HG03139 (cell line): Measurements from ENCODE around the gene RETREG2.
"Not testable (repeated sequence)": the region's sequence is repeated elsewhere in the genome, so short reads cannot be mapped to it uniquely, and the experiment has no call there.

ENCODE experiments used
- ATAC-seq: cut with Tn5 transposase; IDR thresholded peaks from one replicate; pipeline ENCODE4 v1.9.1; 2021; ENCODE audit not compliant: unreplicated experiment

The RETREG2 gene

DNA sequence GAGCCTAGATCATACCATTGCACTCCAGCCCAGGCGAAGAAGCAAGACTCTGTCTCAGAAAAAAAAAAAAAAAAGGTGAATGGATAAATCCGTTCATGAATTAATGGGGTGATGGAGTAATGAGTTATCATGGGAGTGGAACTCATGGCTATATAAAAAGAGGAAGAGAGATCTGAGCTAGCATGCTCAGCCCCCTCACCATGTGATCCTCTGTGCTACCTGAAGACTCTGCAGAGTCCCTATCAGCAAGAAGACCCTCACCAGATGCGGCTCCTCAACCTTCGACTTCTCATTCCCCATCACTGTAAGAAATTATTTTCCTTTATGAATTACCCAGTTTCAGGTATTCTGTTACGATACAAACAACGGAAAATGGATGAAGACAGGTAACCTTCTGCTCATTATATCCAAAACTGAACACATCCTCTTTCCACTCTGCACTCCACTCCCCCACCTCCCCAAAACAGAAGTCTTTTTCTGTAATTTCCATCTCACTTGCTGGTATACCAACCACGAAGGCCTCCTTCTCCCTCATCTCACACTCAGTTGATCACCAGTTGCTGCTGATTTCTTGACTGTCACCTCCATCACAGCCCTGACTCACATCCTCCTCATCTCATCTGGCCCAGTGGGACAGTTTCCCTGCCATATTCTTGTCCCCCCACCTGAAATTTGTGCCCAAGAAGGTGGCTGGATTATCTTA, 8.8 kb downstream of the RETREG2 start:
- ATAC-seq: no peak

DNA sequence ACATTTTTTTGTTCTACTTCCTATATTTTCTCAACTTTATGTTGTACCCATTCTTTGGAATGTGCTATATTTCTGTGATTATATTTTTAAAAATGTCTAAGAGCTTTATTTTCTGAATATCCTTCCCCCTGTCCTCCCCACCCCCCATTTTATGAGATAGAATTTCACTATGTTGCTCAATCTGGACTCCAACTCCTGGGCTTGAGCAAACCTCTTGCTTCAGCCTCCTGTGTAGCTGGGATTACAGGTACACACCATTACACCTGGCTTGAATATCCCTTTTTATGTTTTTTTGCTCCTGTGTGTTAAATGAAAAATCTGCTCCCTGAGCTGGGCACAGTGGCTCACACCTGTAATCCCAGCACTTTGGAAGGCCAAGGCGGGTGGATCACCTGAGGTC, 19.3 kb downstream of the RETREG2 start:
- ATAC-seq: no peak

DNA sequence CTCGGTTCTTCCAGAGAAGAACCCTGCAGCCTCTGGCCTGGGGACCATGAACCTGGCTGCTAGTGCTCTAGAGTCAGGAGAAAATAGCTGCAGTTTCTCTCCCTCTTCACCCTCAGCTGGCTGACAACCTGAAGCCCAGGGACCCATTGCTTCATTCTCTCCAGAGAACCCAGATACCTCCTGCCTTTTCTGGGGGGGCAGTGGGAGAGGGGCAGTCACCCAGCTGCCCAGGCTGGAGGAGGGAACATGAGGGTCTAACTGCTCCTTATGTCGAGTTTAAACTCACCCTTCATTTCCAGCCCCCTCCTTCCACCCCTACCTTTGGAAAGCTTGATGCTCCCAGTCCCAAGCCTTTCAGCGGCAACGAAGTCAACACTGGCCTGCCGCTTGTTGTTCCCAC, 20.9 kb downstream of the RETREG2 start:
- ATAC-seq: no peak

DNA sequence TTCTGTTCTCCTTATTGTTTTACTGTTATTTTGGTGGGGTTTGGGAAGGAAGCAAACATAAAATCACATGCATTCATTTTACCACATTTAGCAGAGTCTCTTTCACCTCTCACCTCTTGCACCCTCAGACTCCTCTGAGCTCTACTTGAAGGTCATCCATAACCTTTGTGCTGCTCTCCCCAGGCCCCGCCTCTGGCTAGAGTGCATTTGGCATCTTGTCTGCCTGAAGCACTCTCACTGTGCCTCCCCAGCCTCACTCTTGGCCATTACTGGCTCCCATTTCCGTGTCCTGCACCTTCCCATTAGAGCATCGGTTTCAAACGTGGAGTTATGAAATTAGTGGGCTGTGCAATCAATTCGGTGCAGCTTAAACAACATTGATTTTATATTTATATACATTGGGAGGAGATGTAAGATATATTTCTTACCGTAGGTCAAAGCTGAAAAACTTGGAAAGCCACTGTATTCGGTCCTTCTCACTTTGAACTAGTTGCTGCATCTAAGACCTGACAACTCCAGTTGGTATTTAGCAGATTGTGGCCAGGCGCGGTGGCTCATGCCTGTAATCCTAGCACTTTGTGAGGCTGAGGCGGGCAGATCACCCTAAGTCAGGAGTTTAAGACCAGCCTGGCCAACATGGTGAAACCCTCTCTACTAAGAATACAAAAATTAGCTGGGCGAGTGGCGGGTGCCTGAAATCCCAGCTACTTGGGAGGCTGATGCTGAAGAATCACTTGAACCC, 21.6 kb downstream of the RETREG2 start:
- no peak for ATAC-seq

DNA sequence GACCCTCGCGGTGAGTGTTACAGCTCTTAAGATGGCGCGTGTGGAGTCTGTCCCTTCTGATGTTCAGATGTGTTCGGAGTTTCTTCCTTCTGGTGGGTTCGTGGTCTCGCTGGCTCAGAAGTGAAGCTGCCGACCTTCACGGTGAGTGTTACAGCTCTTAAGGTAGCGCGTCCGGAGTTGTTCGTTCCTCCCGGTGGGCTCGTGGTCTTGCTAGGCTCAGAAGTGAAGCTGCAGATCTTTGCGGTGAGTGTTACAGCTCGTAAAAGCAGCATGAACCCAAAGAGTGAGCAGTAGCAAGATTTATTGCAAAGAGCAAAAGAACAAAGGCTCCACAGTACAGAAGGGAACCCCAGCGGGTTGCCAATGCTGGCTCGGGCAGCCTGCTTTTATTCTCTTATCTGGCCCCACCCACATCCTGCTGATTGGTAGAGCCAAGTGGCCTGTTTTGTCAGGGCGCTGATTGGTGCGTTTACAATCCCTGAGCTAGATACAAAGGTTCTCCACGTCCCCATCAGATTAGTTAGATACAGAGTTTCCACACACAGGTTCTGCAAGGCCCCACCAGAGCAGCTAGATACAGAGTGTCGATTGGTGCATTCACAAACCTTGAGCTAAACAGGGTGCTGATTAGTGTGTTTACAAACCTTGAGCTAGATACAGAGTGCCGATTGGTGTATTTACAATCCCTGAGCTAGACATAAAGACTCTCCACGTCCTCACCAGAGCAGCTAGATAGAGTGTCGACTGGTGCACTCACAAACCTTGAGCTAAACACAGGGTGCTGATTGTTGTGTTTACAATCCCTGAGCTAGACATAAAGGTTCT, 22.6 kb downstream of the RETREG2 start:
- not testable (repeated sequence) for ATAC-seq

DNA sequence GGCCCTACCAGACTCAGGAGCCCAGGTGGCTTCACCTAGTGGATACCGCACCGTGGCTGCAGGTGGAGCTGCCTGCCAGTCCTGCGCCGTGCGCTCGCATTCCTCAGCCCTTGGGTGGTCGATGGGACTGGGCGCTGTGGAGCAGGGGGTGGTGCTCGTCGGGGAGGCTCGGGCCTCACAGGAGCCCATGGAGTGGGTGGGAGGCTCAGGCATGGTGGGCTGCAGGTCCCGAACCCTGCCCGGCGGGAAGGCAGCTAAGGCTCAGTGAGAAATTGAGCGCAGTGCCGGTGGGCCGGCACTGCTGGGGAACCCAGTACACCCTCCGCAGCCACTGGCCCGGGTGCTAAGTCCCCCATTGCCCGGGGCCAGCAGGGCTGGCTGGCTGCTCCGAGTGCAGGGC, 23.3 kb downstream of the RETREG2 start:
- ATAC-seq: not testable (repeated sequence)

DNA sequence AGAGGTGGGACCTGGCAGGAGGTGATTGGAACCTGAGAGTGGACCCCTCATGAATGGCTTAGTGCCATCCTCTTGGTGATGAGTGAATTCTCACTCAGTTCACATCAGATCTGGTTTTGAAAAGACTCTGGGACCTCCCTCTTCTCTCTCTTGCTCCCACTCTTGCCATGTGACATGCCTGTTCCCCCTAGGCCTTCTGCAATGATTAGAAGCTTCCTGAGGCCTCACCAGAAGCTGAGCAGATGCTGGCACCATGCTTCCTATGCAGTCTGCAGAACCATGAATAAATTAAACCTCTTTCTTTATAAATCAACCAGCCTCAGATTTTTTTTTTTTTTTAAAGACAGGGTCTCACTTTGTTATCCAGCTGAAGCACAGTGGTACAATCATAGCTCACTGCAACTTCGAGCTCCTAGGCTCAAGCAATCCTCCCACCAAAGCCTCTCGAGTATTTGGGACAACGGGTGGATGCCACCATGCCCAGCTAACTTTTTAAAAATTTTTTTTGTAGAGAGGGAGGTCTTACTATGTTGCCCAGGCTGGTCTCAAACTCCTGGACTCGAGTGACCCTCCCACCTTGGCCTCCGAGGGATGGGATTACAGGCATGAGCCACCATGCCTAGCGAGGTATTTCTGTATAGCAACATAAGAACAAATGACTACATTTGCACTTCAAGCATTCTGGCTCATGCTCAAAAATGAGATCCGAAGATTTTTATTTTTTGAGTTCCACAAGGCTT, 26.5 kb downstream of the RETREG2 start:
- ATAC-seq: no peak

DNA sequence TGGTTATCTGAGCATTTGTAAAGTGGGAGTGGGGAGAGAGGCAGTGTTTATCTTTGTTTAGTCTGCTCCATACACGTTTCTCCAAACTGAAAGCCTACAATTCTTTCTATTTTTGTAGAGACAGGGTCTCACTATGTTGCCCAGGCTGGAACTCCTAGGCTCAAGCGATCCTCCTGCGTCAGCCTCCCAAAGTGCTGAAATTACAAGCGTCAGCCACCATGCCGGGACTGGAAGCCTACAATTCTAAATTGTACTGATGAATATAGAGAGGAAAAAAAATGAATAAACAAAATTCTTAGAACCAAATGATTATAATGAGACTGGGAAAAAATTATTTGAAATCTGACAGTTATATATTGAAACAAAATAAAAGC, 27.1 kb downstream of the RETREG2 start:
- ATAC-seq: no peak

DNA sequence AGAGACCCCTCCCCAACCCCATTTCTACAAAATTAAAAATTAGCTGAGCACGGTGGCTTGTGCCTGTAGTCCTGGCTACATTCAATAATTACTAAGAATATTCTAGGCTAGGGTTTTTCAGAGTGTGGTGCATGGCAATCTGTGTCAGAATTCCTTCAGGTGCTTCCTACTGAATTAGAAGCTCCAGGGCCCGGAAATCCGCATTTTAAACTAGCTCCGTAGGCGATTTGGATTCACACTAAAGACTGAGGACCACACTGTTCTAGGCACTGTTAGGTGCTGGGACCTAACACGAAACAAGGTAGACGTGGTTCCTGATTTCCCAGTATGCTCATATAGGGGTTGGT, 27.9 kb downstream of the RETREG2 start:
- ATAC-seq: no peak

DNA sequence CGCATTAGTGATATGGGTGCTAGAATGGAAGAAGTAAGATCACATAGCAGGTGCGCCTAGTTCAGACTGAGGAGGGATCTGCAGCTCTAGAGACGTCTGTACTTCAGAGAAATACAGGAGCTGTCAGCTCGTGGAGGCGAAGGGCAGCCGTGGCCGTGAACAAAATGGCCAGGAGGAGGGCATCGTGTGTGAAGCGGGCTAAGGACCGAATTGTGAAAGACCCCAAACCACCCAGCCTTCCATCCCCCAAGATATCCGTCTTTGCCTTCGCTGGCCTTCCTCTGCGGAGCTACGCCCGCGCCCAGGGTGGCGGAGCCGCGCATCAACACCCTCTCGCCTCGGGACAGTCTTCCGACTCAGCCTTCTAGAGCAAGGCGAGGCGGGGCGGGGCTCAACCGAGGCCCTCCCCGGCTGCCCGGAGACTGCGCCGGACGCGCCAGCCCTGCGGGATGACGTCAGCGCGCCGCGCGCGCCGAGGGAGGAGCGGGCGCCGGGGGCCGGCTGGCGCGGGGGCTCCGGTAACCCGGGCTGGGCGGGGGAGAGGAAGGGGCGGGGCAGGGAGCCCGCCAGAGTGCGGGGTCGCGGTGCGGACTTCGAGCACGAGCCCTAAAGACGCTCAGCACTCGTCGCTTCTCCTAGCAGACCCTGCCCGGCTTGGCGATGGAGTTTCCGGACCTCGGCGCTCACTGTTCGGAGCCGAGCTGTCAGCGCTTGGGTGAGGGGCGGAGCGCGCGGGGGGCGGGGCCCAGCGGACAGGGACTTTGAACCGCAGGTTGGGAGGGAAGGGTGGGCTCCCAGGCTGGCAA, 28.5 kb downstream of the RETREG2 start, which contains the start of gene ZFAND2B:
TSS of gene ZFAND2B (plus strand) at position 455 of the 806 bp plus-strand sequence. CDS start at position 661, 206 bp downstream.
- peak; percentile 98 for ATAC-seq

DNA sequence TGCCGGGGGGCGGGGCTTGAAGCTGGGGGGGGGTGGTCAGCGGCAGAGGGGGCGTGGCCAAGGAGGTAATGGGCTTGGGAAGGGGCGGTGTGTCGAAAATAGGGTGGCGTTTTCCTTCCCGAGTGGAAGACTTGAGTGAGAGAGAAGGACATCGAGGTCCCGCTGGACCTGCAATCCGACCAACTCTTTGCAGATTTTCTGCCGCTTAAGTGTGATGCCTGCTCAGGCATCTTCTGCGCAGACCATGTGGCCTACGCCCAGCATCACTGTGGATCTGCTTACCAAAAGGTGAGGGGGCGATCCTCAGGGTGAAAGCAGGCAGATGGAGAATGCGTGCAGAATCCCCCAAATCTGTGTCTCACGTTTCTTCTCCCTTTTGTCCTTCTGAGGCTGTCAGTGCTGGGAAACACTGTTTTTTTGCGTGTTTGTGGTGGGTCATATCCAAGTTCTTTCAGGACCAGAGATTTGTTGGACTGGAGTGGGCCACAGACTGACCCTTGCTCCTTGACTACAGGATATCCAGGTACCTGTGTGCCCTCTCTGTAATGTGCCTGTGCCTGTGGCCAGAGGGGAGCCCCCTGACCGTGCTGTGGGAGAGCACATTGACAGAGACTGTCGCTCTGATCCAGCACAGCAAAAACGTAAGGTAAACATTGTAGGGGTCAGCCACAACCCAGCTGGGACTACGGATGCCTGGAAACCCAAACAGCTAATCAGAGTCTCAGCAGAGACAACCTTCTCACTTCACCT, 29.2 kb downstream of the RETREG2 start:
- no peak for ATAC-seq

DNA sequence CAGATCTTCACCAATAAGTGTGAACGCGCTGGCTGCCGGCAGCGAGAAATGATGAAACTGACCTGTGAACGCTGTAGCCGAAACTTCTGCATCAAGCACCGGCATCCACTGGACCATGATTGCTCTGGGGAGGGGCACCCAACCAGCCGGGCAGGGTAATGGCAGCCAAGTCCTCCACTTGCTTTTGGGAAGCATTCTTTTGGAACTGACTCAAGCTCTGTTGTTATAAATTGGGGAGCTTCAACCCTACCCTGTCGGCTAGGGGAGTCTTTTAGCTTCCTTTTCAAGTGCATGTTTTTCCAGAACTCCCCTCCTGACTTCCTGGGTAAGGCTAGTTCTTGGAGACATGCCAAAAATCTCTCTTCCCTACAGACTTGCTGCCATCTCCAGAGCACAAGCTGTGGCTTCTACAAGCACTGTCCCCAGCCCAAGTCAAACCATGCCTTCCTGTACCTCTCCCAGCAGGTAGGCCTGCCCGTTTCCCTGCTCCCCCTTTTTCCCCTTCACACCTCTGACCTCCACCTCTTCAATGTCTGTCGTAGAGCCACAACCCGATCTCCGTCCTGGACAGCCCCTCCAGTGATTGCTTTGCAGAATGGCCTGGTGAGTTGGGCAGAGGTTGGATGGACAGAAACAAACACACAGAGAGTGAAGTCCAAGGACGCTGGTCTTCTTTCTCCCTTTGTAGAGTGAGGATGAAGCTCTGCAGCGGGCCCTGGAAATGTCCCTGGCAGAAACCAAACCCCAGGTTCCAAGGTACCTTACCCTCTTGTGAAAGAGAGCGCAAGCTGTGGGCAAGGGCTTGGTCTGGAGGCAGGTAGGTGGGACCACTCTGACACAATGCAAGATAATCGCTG, 30.0 kb downstream of the RETREG2 start:
- ATAC-seq: no peak

DNA sequence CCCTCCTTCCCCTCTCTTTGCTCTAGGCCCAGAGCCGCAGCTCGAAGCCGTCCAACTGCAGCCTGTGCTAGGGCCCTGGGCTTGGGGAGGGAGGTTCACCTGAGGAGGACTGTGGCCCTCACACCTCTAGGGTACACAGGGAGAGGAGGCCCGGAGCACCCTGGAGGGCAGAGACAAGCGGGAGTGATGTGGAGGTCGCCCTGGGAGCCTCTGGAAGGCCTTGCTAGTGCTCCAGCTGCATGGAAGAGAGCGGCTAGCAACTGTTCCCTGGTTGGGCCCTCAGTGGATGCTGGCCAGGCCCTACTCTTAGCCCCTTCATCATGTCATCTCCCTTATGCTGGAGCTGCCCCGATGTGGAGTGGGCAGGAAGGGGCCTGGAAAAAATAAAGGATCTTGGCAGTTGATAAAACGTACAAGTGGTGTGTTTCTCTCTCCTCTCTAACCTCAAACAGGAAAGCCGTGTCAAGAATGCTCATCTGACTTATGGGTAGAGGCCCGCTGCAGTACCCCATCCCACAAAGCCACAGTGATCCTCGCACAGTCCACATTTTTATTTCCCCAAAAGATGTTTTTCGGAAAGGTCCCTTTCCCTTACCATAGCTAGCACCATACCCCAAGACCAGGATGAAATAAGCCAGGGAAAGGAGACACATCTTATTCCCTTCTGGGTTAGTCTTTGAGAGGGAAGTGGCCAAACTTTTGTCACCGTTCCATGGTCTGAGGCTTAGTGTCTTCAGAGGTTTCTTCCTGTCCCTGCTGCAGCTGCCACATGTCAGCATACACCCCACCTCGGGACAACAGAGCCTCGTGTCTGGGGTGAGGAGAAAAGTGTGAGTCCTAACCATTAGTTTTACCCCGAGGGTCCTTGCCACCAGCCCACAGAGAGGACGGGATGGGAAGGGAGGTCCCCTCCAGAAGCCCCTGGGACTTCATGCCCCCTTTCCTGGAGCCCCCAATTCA, 31.4 kb downstream of the RETREG2 start:
- ATAC-seq: no peak

DNA sequence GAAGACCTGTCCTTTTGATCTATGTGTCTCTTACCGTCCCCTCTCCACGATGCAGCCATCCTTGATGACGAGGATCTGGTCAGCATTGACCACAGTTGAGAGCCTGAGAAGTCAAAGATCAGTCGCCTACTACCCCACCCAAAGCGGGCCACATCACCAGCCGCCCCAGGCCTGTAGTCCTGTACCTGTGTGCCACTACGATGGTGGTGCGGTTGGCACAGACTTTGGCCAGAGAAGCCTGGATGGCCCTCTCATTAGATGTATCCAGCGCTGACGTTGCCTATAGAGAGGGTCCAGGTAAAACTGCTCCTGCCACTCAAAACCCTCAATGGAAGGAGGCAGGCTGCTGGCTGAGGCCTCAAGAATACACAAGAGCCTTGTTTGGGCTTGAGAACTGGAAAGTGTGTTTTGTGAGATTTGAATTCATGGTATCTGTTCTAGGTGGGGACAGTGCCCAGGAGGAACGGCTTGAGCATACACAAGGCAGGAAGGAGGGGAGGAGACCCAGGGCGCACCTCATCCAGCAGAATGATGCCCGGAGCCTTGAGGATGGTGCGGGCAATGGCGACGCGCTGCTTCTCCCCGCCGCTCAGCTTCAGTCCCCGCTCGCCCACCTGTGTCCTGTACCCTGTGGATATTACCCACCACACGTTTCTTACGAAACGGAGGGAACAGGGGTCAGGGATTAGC, 32.3 kb downstream of the RETREG2 start:
- ATAC-seq: no peak

DNA sequence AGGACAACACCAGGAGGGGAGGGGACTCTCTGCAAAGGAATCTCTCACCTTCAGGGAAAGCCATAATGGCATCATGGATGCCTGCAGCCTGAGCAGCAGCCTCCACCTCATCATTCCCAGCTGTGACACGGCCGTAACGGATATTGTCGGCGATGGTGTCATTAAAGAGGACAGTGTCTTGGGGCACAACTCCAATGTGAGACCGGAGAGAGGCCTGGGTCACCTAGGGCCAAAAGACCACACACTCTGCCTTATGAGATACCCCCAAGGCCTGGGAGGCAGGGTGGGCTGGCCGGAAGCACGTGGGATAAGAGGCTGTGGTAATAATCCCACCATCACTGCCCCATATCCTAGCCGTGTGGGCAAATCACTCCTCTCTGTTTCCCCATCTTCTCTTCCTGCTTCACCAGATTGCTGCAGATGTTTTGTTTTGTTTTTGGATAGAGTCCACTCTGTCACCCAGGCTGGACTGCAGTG, 32.8 kb downstream of the RETREG2 start:
- no peak for ATAC-seq

DNA sequence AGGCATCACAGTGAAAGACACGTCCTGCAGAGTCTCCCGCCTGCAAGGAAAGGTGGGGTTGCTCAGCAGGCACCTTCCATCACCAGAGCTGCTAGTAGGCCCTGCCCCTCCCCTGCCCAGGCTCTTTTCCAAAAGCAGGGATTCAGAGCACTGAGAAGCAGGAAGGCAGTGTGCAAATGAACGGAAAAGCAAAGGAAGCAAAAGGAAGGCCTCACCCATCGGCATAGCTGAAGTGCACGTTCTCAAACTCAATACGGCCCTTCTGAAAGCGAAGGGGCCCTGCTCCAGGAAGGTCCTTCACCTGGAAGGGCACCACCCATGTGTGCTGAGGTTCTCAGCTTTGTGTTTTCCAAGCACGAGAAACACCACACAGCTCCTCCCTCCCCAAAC, 34.9 kb downstream of the RETREG2 start:
- ATAC-seq: no peak
